IgD-negative memory B cell (primary cell): ENCODE data around the gene GDF2. TPM values are rescaled to one million over a fixed set of nuclear protein-coding genes. Genes with fewer than 3 reads are reported as not detected.

Experiments
- H3K27ac Mint-ChIP-seq, 3 donors: one replicate each; pipeline ENCODE4 v1.8.0; 2020 to 2022; ENCODE audit warnings: mild to moderate bottlenecking in 3 of 3, mixed read lengths in 3 of 3, moderate library complexity in 1 of 3
- H3K27me3 Mint-ChIP-seq: one replicate; pipeline ENCODE4 v1.8.0; 2021; ENCODE audit warnings: mixed read lengths
- H3K36me3 Mint-ChIP-seq: one replicate; pipeline ENCODE4 v1.8.0; 2020; ENCODE audit warnings: mild to moderate bottlenecking, mixed read lengths
- H3K4me1 Mint-ChIP-seq, 3 donors: one replicate each; pipeline ENCODE4 v1.8.0; 2020 to 2022; ENCODE audit warnings: mixed read lengths in 3 of 3, mild to moderate bottlenecking in 1 of 3
- H3K4me3 Mint-ChIP-seq, 4 donors: one replicate each; pipeline ENCODE4 v1.8.0; 2020 to 2022; ENCODE audit warnings: mild to moderate bottlenecking in 4 of 4, mixed read lengths in 4 of 4, moderate library complexity in 3 of 4
- H3K9me3 Mint-ChIP-seq, 3 donors: one replicate each; pipeline ENCODE4 v1.8.0; 2020 to 2021; ENCODE audit warnings: mixed read lengths in 3 of 3, mild to moderate bottlenecking in 1 of 3
- polyA plus RNA-seq: library from polyadenylated mRNA; unstranded; fragments of 300-500 nt; fragmentation: Illumina TruSeq; gene quantifications from one replicate; pipeline ENCODE4 v1.2.3, GENCODE V29; 2021

The GDF2 gene
- polyA plus RNA-seq, 1 donor from 2014 or later: not detected

GRCh38 chr10:47312663-47312995 lies 9.6 kb upstream of the GDF2 start:
- Mint-ChIP-seq H3K9me3 (no peaks in the 10 kb centered on the region), H3K27ac (no peak overlapping the region), H3K4me3 (no peak overlapping the region), H3K36me3 (no peaks in the 10 kb centered on the region), H3K4me1 (peaks cover 0 to 2% (median 0%) of the 10 kb centered on the region in 3 donors), H3K27me3 (peaks cover 5% of the 10 kb centered on the region)

- peaks cover 0 to 3% (median 2%) of the 10 kb centered on the region in 3 donors for H3K4me1 Mint-ChIP-seq
- no peak overlapping the region for H3K4me3 Mint-ChIP-seq
- H3K27ac Mint-ChIP-seq: no peak overlapping the region
- H3K36me3 Mint-ChIP-seq: no peaks in the 10 kb centered on the region
- H3K27me3 Mint-ChIP-seq: peaks cover 5% of the 10 kb centered on the region
- H3K9me3 Mint-ChIP-seq: no peaks in the 10 kb centered on the region
These were observed 7.8 kb upstream of the GDF2 start for GRCh38 chr10:47314416-47314970.

- H3K27me3 Mint-ChIP-seq: peaks cover 4% of the 10 kb centered on the region
- peaks cover 0 to 3% (median 2%) of the 10 kb centered on the region in 3 donors for H3K4me1 Mint-ChIP-seq
- H3K9me3 Mint-ChIP-seq: no peaks in the 10 kb centered on the region
- H3K27ac Mint-ChIP-seq: no peak overlapping the region
- no peaks in the 10 kb centered on the region for H3K36me3 Mint-ChIP-seq
- H3K4me3 Mint-ChIP-seq: no peak overlapping the region
These were observed 6.8 kb upstream of the GDF2 start for GRCh38 chr10:47315421-47315820.

- Mint-ChIP-seq H3K4me1 (peaks cover 0 to 3% (median 0%) of the 10 kb centered on the region in 3 donors), H3K9me3 (no peaks in the 10 kb centered on the region), H3K4me3 (no peak overlapping the region), H3K27ac (peak overlapping the region in 1 of 3 donors; percentile 47), H3K27me3 (peaks cover 5% of the 10 kb centered on the region), H3K36me3 (no peaks in the 10 kb centered on the region)
These were observed 6.1 kb upstream of the GDF2 start for GRCh38 chr10:47316131-47316530.

GRCh38 chr10:47317251-47317650 lies 5.0 kb upstream of the GDF2 start:
- Mint-ChIP-seq H3K4me3 (no peak overlapping the region), H3K27me3 (peaks cover 5% of the 10 kb centered on the region), H3K27ac (no peak overlapping the region), H3K4me1 (peaks cover 0 to 3% (median 0%) of the 10 kb centered on the region in 3 donors), H3K9me3 (no peaks in the 10 kb centered on the region), H3K36me3 (no peaks in the 10 kb centered on the region)

GRCh38 chr10:47318706-47319105 lies 3.5 kb upstream of the GDF2 start:
- H3K36me3 Mint-ChIP-seq: no peaks in the 10 kb centered on the region
- H3K27me3 Mint-ChIP-seq: peaks cover 8% of the 10 kb centered on the region
- H3K4me3 Mint-ChIP-seq: no peak overlapping the region
- peaks cover 0 to 3% (median 0%) of the 10 kb centered on the region in 3 donors for H3K4me1 Mint-ChIP-seq
- H3K9me3 Mint-ChIP-seq: no peaks in the 10 kb centered on the region
- H3K27ac Mint-ChIP-seq: no peak overlapping the region

- Mint-ChIP-seq H3K4me3 (no peak overlapping the region), H3K9me3 (no peaks in the 10 kb centered on the region), H3K36me3 (no peaks in the 10 kb centered on the region), H3K27ac (no peak overlapping the region), H3K27me3 (peaks cover 8% of the 10 kb centered on the region), H3K4me1 (peaks cover 0 to 3% (median 0%) of the 10 kb centered on the region in 3 donors)
These were observed 2.5 kb upstream of the GDF2 start for GRCh38 chr10:47319784-47320183.

GRCh38 chr10:47320812-47321211 lies 1.4 kb upstream of the GDF2 start:
- Mint-ChIP-seq H3K4me1 (peaks cover 0 to 3% (median 0%) of the 10 kb centered on the region in 3 donors), H3K27ac (no peak overlapping the region), H3K9me3 (no peaks in the 10 kb centered on the region), H3K4me3 (no peak overlapping the region), H3K27me3 (peaks cover 8% of the 10 kb centered on the region), H3K36me3 (no peaks in the 10 kb centered on the region)

- H3K9me3 Mint-ChIP-seq: no peaks in the 10 kb centered on the region
- peaks cover 0 to 3% (median 0%) of the 10 kb centered on the region in 3 donors for H3K4me1 Mint-ChIP-seq
- H3K27ac Mint-ChIP-seq: no peak overlapping the region
- H3K4me3 Mint-ChIP-seq: no peak overlapping the region
- no peaks in the 10 kb centered on the region for H3K36me3 Mint-ChIP-seq
- peaks cover 8% of the 10 kb centered on the region for H3K27me3 Mint-ChIP-seq
These were observed 596 bp upstream of the GDF2 start for GRCh38 chr10:47321521-47322195.

- peaks cover 0 to 7% (median 0%) of the 10 kb centered on the region in 3 donors for H3K4me1 Mint-ChIP-seq
- no peaks in the 10 kb centered on the region for H3K36me3 Mint-ChIP-seq
- H3K27ac Mint-ChIP-seq: no peak overlapping the region
- peaks cover 0 to 1% (median 0%) of the 10 kb centered on the region in 3 donors for H3K9me3 Mint-ChIP-seq
- no peak overlapping the region for H3K4me3 Mint-ChIP-seq
- H3K27me3 Mint-ChIP-seq: peaks cover 6% of the 10 kb centered on the region
These were observed 833 bp downstream of the GDF2 start for GRCh38 chr10:47323087-47323486.

- Mint-ChIP-seq H3K4me1 (peaks cover 0 to 5% (median 0%) of the 10 kb centered on the region in 3 donors), H3K27me3 (peaks cover 4% of the 10 kb centered on the region), H3K36me3 (no peaks in the 10 kb centered on the region), H3K4me3 (no peak overlapping the region), H3K27ac (no peak overlapping the region), H3K9me3 (peaks cover 0 to 3% (median 1%) of the 10 kb centered on the region in 3 donors)
These were observed 1.5 kb downstream of the GDF2 start for GRCh38 chr10:47323636-47324296.

- Mint-ChIP-seq H3K9me3 (peaks cover 0 to 3% (median 1%) of the 10 kb centered on the region in 3 donors), H3K36me3 (no peaks in the 10 kb centered on the region), H3K27me3 (peaks cover 4% of the 10 kb centered on the region), H3K4me3 (no peak overlapping the region), H3K27ac (no peak overlapping the region), H3K4me1 (peaks cover 0 to 4% (median 0%) of the 10 kb centered on the region in 3 donors)
These were observed 3.3 kb downstream of the GDF2 start for GRCh38 chr10:47325303-47326291.

- H3K4me3 Mint-ChIP-seq: no peak overlapping the region
- H3K27me3 Mint-ChIP-seq: peaks cover 2% of the 10 kb centered on the region
- no peak overlapping the region for H3K27ac Mint-ChIP-seq
- H3K9me3 Mint-ChIP-seq: peaks cover 0 to 3% (median 1%) of the 10 kb centered on the region in 3 donors
- no peaks in the 10 kb centered on the region for H3K36me3 Mint-ChIP-seq
- peaks cover 0 to 4% (median 0%) of the 10 kb centered on the region in 3 donors for H3K4me1 Mint-ChIP-seq
These were observed 4.2 kb downstream of the GDF2 start for GRCh38 chr10:47326306-47326926.

- peaks cover 0 to 4% (median 0%) of the 10 kb centered on the region in 3 donors for H3K4me1 Mint-ChIP-seq
- H3K4me3 Mint-ChIP-seq: no peak overlapping the region
- H3K27ac Mint-ChIP-seq: no peak overlapping the region
- peaks cover 2% of the 10 kb centered on the region for H3K27me3 Mint-ChIP-seq
- peaks cover 0 to 3% (median 1%) of the 10 kb centered on the region in 3 donors for H3K9me3 Mint-ChIP-seq
- no peaks in the 10 kb centered on the region for H3K36me3 Mint-ChIP-seq
These were observed 4.7 kb downstream of the GDF2 start for GRCh38 chr10:47326927-47327330.
